Upper lobe of right lung (tissue), 1 donor: ENCODE measurements around the gene FBN1. TPM values are rescaled to one million over a fixed set of nuclear protein-coding genes. Genes with fewer than 3 reads are reported as not detected.

Experiments used
- ATAC-seq: fragments of 200-7000 bp; cut with Tn5 transposase; one replicate; pipeline ENCODE4 v1.9.1; 2020; ENCODE audit warnings: mild to moderate bottlenecking, moderate library complexity
- DNase-seq: peaks from one replicate; pipeline ENCODE4 v3.0.0-alpha.2; 2020
- H3K27ac ChIP-seq: fragments of 200-600 bp; one replicate; pipeline ENCODE4 v1.8.0; 2022
- H3K27me3 ChIP-seq: fragments of 200-600 bp; one replicate; pipeline ENCODE4 v1.8.0; 2022; ENCODE audit warnings: mild to moderate bottlenecking
- H3K36me3 ChIP-seq: fragments of 200-600 bp; one replicate; pipeline ENCODE4 v1.8.0; 2022
- H3K4me1 ChIP-seq: fragments of 200-600 bp; one replicate; pipeline ENCODE4 v1.8.0; 2022
- H3K4me3 ChIP-seq: fragments of 200-600 bp; one replicate; pipeline ENCODE4 v1.8.0; 2022; ENCODE audit warnings: mild to moderate bottlenecking
- H3K9me3 ChIP-seq: fragments of 200-600 bp; one replicate; pipeline ENCODE4 v1.8.0; 2022
- CTCF ChIP-seq: fragments of 200-600 bp; IDR thresholded peaks from one replicate; pipeline ENCODE4 v1.8.0; 2022; ENCODE audit warnings: antibody characterized with exemption
- intact Hi-C: fragments of 100-400 bp; cut with DNase I; formaldehyde crosslinking; loops from one replicate; pipeline ENCODE4 v1.11.0; 2022
- total RNA-seq: library from RNA; stranded (reverse); fragmentation: NEBNext Ultra II Directional; extraction: Animal tissue kit (Norgen Biotek cat#: 25700); gene quantifications from one replicate; pipeline ENCODE4 v1.2.1, GENCODE V29; 2021
- donor health status: DM: no; HTN: yes; CAD: no; lungs with severe emphysema.

The FBN1 gene
- total RNA-seq, 1 donor from 2014 or later, result 46.9 TPM

GRCh38 chr15:48558226-48558625 is 87.3 kb downstream of the FBN1 start:
- Histone ChIP-seq H3K36me3 (no peaks in the 10 kb centered on the region), H3K4me3 (no peak overlapping the region), H3K27ac (no peak overlapping the region), H3K27me3 (no peaks in the 10 kb centered on the region), H3K4me1 (peaks cover 17% of the 10 kb centered on the region), H3K9me3 (no peaks in the 10 kb centered on the region)
- DNase-seq (no peak), ATAC-seq (no peak)
- no peak for TF ChIP-seq CTCF
- intact Hi-C loops, result no loop called here

- DNase-seq, result no peak
- Histone ChIP-seq H3K9me3 (no peaks in the 10 kb centered on the region), H3K4me1 (peaks cover 17% of the 10 kb centered on the region), H3K27ac (no peak overlapping the region), H3K4me3 (no peak overlapping the region), H3K36me3 (no peaks in the 10 kb centered on the region), H3K27me3 (no peaks in the 10 kb centered on the region)
- intact Hi-C loops, result no loop called here
- TF ChIP-seq CTCF, result no peak
- ATAC-seq, result no peak
Observed at GRCh38 chr15:48557335-48557734, 88.2 kb downstream of the FBN1 start.

GRCh38 chr15:48556159-48556897 is 89.2 kb downstream of the FBN1 start:
- no peaks in the 10 kb centered on the region for H3K36me3 ChIP-seq
- intact Hi-C loops, result no loop called here
- no peaks in the 10 kb centered on the region for H3K27me3 ChIP-seq
- DNase-seq, result no peak
- H3K9me3 ChIP-seq, result no peaks in the 10 kb centered on the region
- TF ChIP-seq CTCF, result no peak
- ATAC-seq, result no peak
- peaks cover 17% of the 10 kb centered on the region for H3K4me1 ChIP-seq
- H3K4me3 ChIP-seq, result no peak overlapping the region
- no peak overlapping the region for H3K27ac ChIP-seq

- H3K36me3 ChIP-seq, result no peaks in the 10 kb centered on the region
- intact Hi-C loops, result no loop called here
- no peak for DNase-seq
- ATAC-seq, result no peak
- no peak overlapping the region for H3K4me3 ChIP-seq
- TF ChIP-seq CTCF, result no peak
- H3K27me3 ChIP-seq, result no peaks in the 10 kb centered on the region
- H3K27ac ChIP-seq, result no peak overlapping the region
- no peaks in the 10 kb centered on the region for H3K9me3 ChIP-seq
- peaks cover 13% of the 10 kb centered on the region for H3K4me1 ChIP-seq
Observed at GRCh38 chr15:48555241-48555881, 90.1 kb downstream of the FBN1 start.

- Histone ChIP-seq H3K27me3 (no peaks in the 10 kb centered on the region), H3K36me3 (no peaks in the 10 kb centered on the region), H3K4me3 (no peak overlapping the region), H3K9me3 (no peaks in the 10 kb centered on the region), H3K27ac (no peak overlapping the region), H3K4me1 (peaks cover 5% of the 10 kb centered on the region)
- no peak for ATAC-seq
- intact Hi-C loops, result no loop called here
- no peak for DNase-seq
- TF ChIP-seq CTCF, result no peak
Observed at GRCh38 chr15:48554112-48554511, 91.4 kb downstream of the FBN1 start.
